A549 (cell line): Measurements from ENCODE around the gene ZNF92.

Source experiments
- BCL3 ChIP-seq: fragments of >200 bp; sonication (Bioruptor Twin); formaldehyde crosslinking; IDR thresholded peaks from 3 replicates; pipeline ENCODE4 v1.6.1; 2016
- BHLHE40 ChIP-seq: IDR thresholded peaks from 2 replicates; pipeline ENCODE4 v1.6.1; 2012; ENCODE audit warnings: low read depth, low read length, inconsistent platforms
- CBX8 ChIP-seq: fragments of 200-600 bp; sonication (generic); IDR thresholded peaks from 2 replicates; pipeline ENCODE4 v1.6.1; 2016
- E2F6 ChIP-seq: IDR thresholded peaks from 2 replicates; pipeline ENCODE4 v1.6.1; 2012; ENCODE audit warnings: low read depth, borderline replicate concordance
- FOSL2 ChIP-seq, 2 experiments: fragments of 450-650 bp in 1 of 2; fragments of >200 bp in 1 of 2; sonication (Bioruptor Twin) in 1 of 2; formaldehyde crosslinking; IDR thresholded peaks; 2 replicates each; pipeline versions ENCODE4 v1.5.0 to v1.6.1; 2016 to 2020; ENCODE audit warnings: mild to moderate bottlenecking in 1 of 2, moderate library complexity in 1 of 2
- HOXA7 ChIP-seq: fragments of 250-450 bp; sonication (Bioruptor Pico); IDR thresholded peaks from 2 replicates; pipeline ENCODE4 v1.5.0; 2020; ENCODE audit warnings: mild to moderate bottlenecking, moderate library complexity
- KDM1A ChIP-seq: fragments of 200-600 bp; sonication (generic); IDR thresholded peaks from 2 replicates; pipeline ENCODE4 v1.6.1; 2016; ENCODE audit warnings: low read depth, mild to moderate bottlenecking
- MAFK ChIP-seq: fragments of 450-650 bp; IDR thresholded peaks from 2 replicates; pipeline ENCODE4 v1.6.1; 2014; ENCODE audit not compliant: partially characterized antibody
- SMC3 ChIP-seq: fragments of >200 bp; sonication (Bioruptor Twin); formaldehyde crosslinking; IDR thresholded peaks from 3 replicates; pipeline ENCODE4 v1.6.1; 2018; ENCODE audit warnings: inconsistent platforms
- TF ChIP-seq, protein P1 (sequence below): fragments of >200 bp; sonication (Bioruptor Twin); formaldehyde crosslinking; IDR thresholded peaks from 3 replicates; pipeline ENCODE4 v1.5.1; 2016

DNA sequence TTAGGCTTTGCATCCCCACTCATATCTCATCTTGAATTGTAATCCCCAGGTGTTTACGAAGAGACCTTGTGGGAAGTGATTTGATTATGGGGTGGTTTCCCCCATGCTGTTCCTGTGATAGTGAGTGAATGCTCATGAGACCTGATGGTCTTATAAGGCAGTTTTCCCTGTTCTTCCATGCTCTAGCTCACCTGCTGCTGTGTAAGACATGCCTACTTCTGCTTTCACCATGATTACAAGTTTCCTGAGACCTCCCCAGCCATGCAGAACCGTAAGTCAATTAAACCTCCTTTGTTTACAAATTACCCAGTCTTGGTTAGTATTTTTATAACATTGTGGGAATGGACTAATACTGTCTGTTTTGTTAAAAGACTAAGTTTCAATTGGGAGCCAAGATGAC is 35.3 kb upstream of the ZNF92 start:
- TF ChIP-seq BCL3 (no peak), BHLHE40 (no peak), FOSL2 (IDR thresholded peaks at IDR 0.05) (no peak), FOSL2 (CRISPR knock-in tag; IDR thresholded peaks at IDR 0.05) (no peak), HOXA7 (CRISPR knock-in tag) (no peak), CBX8 (no peak), E2F6 (no peak), SMC3 (no peak), MAFK (no peak), KDM1A (no peak)
- TF ChIP-seq, protein P1, sequence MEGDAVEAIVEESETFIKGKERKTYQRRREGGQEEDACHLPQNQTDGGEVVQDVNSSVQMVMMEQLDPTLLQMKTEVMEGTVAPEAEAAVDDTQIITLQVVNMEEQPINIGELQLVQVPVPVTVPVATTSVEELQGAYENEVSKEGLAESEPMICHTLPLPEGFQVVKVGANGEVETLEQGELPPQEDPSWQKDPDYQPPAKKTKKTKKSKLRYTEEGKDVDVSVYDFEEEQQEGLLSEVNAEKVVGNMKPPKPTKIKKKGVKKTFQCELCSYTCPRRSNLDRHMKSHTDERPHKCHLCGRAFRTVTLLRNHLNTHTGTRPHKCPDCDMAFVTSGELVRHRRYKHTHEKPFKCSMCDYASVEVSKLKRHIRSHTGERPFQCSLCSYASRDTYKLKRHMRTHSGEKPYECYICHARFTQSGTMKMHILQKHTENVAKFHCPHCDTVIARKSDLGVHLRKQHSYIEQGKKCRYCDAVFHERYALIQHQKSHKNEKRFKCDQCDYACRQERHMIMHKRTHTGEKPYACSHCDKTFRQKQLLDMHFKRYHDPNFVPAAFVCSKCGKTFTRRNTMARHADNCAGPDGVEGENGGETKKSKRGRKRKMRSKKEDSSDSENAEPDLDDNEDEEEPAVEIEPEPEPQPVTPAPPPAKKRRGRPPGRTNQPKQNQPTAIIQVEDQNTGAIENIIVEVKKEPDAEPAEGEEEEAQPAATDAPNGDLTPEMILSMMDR = no peak
